ENCODE data around the gene GADL1.

The GADL1 gene

GRCh38 chr3:30894521-30895251 lies at the start of gene GADL1:
Gene GADL1, minus strand, starts transcription at chr3:30894661. Its CDS starts 47 bp downstream, at chr3:30894614.
- DNase-seq, result peak in 1 of 2 experiments; percentile 10

- no peak for DNase-seq
Observed at GRCh38 chr3:30944124-30944523, 49.7 kb upstream of the GADL1 start.

GRCh38 chr3:30943206-30943605 lies 48.7 kb upstream of the GADL1 start:
- no peak for DNase-seq

- no peak for DNase-seq
Observed at GRCh38 chr3:30941342-30941741, 46.9 kb upstream of the GADL1 start.

- DNase-seq, result no peak
Observed at GRCh38 chr3:30940740-30941139, 46.3 kb upstream of the GADL1 start.

GRCh38 chr3:30934208-30934550 lies 39.7 kb upstream of the GADL1 start:
- DNase-seq, result no peak

GRCh38 chr3:30933478-30934207 lies 39.2 kb upstream of the GADL1 start:
- DNase-seq, result no peak

- no peak for DNase-seq
Observed at GRCh38 chr3:30932513-30933098, 38.1 kb upstream of the GADL1 start.

- DNase-seq, result no peak
Observed at GRCh38 chr3:30924763-30925162, 30.3 kb upstream of the GADL1 start.

- DNase-seq, result no peak
Observed at GRCh38 chr3:30919564-30919963, 25.1 kb upstream of the GADL1 start.

- no peak for DNase-seq
Observed at GRCh38 chr3:30918761-30919160, 24.3 kb upstream of the GADL1 start.

GRCh38 chr3:30915782-30916181 lies 21.3 kb upstream of the GADL1 start:
- no peak for DNase-seq

- DNase-seq, result no peak
Observed at GRCh38 chr3:30914696-30915095, 20.2 kb upstream of the GADL1 start.

- no peak for DNase-seq
Observed at GRCh38 chr3:30913176-30913575, 18.7 kb upstream of the GADL1 start.

- peak in 1 of 2 experiments; percentile 3 for DNase-seq
Observed at GRCh38 chr3:30912301-30912700, 17.8 kb upstream of the GADL1 start.

- no peak for DNase-seq
Observed at GRCh38 chr3:30908456-30909037, 14.1 kb upstream of the GADL1 start.

GRCh38 chr3:30904996-30905395 lies 10.5 kb upstream of the GADL1 start:
- no peak for DNase-seq

- DNase-seq, result no peak
Observed at GRCh38 chr3:30895329-30895728, 868 bp upstream of the GADL1 start.

GRCh38 chr3:30893678-30894325 lies 659 bp downstream of the GADL1 start:
- DNase-seq, result no peak

- DNase-seq, result no peak
Observed at GRCh38 chr3:30890907-30891306, 3.6 kb downstream of the GADL1 start.

- no peak for DNase-seq
Observed at GRCh38 chr3:30886888-30887287, 7.6 kb downstream of the GADL1 start.

GRCh38 chr3:30878862-30879261 lies 15.6 kb downstream of the GADL1 start:
- no peak for DNase-seq

- DNase-seq, result no peak
Observed at GRCh38 chr3:30875505-30875904, 19.0 kb downstream of the GADL1 start.
